Measurements from ENCODE around the gene OR4K17.
"Not testable (repeated sequence)": the region's sequence is repeated elsewhere in the genome, so short reads cannot be mapped to it uniquely, and the experiment has no call there.

Gene OR4K17

DNA sequence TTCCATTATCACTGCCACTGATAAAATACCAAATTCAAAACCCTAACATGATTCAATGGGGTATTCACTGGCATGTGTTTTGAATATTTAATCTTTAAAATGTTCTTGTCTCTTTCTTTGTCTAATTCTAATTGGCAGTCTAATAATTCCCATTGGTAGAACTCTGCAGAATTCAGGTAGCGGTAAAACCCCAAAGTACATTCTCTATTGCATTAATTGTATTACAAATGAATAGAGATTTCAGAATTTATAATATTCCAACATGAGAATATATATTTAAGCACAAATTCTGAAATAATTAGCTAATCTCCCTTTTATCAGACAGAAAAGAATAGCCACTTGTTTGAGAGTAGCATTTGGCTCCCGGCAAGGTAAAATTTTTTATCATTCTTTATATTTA is 28.0 kb downstream of the OR4K17 start, which contains the start of gene OR4N5:
OR4N5 (plus strand) TSS at position 301 of the 400 bp plus-strand sequence. CDS start 4,916 bp downstream, outside the sequence.
- TF ChIP-seq, protein P1, sequence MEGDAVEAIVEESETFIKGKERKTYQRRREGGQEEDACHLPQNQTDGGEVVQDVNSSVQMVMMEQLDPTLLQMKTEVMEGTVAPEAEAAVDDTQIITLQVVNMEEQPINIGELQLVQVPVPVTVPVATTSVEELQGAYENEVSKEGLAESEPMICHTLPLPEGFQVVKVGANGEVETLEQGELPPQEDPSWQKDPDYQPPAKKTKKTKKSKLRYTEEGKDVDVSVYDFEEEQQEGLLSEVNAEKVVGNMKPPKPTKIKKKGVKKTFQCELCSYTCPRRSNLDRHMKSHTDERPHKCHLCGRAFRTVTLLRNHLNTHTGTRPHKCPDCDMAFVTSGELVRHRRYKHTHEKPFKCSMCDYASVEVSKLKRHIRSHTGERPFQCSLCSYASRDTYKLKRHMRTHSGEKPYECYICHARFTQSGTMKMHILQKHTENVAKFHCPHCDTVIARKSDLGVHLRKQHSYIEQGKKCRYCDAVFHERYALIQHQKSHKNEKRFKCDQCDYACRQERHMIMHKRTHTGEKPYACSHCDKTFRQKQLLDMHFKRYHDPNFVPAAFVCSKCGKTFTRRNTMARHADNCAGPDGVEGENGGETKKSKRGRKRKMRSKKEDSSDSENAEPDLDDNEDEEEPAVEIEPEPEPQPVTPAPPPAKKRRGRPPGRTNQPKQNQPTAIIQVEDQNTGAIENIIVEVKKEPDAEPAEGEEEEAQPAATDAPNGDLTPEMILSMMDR (IDR thresholded peaks at IDR 0.05; ENCODE audit: low read depth, low read length), result no peak

DNA sequence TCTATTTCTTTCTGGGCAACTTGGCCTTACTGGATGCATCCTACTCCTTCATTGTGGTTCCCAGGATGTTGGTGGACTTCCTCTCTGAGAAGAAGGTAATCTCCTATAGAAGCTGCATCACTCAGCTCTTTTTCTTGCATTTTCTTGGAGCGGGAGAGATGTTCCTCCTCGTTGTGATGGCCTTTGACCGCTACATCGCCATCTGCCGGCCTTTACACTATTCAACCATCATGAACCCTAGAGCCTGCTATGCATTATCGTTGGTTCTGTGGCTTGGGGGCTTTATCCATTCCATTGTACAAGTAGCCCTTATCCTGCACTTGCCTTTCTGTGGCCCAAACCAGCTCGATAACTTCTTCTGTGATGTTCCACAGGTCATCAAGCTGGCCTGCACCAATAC is 33.4 kb downstream of the OR4K17 start:
- no peak overlapping the region for H3K4me3 ChIP-seq (replicated peaks in 1 of 2; ENCODE audit: low read depth in 2 of 2, low read length in 2 of 2)
- DNase-seq (ENCODE audit: low read depth in 2 of 2), result no peak
- TF ChIP-seq, protein P1 (IDR thresholded peaks at IDR 0.05; ENCODE audit: low read depth, low read length), result no peak

More for the DNA sequence above, 28.0 kb downstream of the OR4K17 start, which contains the start of gene OR4N5:
- H3K4me3 ChIP-seq (replicated peaks in 1 of 2; ENCODE audit: low read depth in 2 of 2, low read length in 2 of 2), result no peak within 1 kb of the TSS
- DNase-seq (ENCODE audit: low read depth in 2 of 2), result no peak

DNA sequence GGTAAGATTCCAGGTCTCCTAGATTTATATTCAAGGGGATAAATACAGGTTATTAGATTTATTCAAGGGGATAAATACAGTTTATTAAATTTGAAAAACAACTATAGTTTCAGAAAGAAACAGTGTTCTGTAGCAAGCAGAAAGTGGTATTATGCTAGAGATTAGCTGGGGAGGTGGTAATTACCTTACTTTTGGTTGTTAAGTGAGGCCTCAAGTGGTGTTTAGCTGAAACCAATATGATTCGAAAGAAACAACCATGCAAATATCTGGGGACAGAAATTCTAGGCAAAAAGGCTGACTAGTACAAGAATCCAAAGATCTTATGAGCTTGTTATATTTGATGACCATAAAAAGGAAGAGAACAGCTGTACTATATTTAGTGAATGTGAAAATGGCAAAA is 34.3 kb downstream of the OR4K17 start:
- TF ChIP-seq, protein P1 (IDR thresholded peaks at IDR 0.05; ENCODE audit: low read depth, low read length), result no peak
- H3K4me3 ChIP-seq (replicated peaks in 1 of 2; ENCODE audit: low read depth in 2 of 2, low read length in 2 of 2), result no peak overlapping the region
- DNase-seq (ENCODE audit: low read depth in 2 of 2), result no peak

GRCh38 chr14:20164462-20164861 is 53.9 kb downstream of the OR4K17 start:
- no peak for DNase-seq (ENCODE audit: low read depth in 2 of 2)
- TF ChIP-seq, protein P1 (IDR thresholded peaks at IDR 0.05; ENCODE audit: low read depth, low read length), result no peak
- H3K4me3 ChIP-seq (replicated peaks in 1 of 2; ENCODE audit: low read depth in 2 of 2, low read length in 2 of 2), result no peak overlapping the region

DNA sequence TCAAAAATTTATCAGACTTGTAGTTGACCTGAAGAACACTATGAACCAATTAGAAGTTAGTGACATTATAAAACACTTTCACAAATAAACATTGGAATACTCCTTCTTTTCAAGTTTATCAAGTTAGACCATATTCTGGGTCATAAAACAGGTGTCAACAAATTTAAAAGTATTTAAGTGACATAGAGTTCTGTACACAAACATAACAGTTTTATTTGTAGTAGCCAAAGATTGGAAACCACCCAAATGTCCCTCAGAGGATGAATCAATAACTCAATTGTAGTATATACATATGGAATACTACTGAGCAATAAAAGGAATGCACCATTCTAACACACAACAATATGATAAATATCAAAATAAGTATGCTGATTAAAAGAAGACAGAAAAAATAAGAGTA is 56.6 kb downstream of the OR4K17 start:
- no peak overlapping the region for H3K4me3 ChIP-seq (replicated peaks in 1 of 2; ENCODE audit: low read depth in 2 of 2, low read length in 2 of 2)
- no peak for DNase-seq (ENCODE audit: low read depth in 2 of 2)
- TF ChIP-seq, protein P1 (IDR thresholded peaks at IDR 0.05; ENCODE audit: low read depth, low read length), result no peak

GRCh38 chr14:20169852-20170251 is 59.3 kb downstream of the OR4K17 start:
- H3K4me3 ChIP-seq (replicated peaks in 1 of 2; ENCODE audit: low read depth in 2 of 2, low read length in 2 of 2), result not testable (repeated sequence)
- peak in 1 of 2 donors; percentile 59 for DNase-seq (ENCODE audit: low read depth in 2 of 2)
